Cerebellar cortex (tissue), 1 donor: ENCODE data around the gene SLC47A2.
"Not testable (repeated sequence)": the region's sequence is repeated elsewhere in the genome, so short reads cannot be mapped to it uniquely, and the experiment has no call there.

Experiments
- DNase-seq: peaks from one replicate; pipeline ENCODE4 v3.0.0-alpha.2; 2015; ENCODE audit warnings: low spot score

Gene SLC47A2, protein sequence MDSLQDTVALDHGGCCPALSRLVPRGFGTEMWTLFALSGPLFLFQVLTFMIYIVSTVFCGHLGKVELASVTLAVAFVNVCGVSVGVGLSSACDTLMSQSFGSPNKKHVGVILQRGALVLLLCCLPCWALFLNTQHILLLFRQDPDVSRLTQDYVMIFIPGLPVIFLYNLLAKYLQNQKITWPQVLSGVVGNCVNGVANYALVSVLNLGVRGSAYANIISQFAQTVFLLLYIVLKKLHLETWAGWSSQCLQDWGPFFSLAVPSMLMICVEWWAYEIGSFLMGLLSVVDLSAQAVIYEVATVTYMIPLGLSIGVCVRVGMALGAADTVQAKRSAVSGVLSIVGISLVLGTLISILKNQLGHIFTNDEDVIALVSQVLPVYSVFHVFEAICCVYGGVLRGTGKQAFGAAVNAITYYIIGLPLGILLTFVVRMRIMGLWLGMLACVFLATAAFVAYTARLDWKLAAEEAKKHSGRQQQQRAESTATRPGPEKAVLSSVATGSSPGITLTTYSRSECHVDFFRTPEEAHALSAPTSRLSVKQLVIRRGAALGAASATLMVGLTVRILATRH

DNA sequence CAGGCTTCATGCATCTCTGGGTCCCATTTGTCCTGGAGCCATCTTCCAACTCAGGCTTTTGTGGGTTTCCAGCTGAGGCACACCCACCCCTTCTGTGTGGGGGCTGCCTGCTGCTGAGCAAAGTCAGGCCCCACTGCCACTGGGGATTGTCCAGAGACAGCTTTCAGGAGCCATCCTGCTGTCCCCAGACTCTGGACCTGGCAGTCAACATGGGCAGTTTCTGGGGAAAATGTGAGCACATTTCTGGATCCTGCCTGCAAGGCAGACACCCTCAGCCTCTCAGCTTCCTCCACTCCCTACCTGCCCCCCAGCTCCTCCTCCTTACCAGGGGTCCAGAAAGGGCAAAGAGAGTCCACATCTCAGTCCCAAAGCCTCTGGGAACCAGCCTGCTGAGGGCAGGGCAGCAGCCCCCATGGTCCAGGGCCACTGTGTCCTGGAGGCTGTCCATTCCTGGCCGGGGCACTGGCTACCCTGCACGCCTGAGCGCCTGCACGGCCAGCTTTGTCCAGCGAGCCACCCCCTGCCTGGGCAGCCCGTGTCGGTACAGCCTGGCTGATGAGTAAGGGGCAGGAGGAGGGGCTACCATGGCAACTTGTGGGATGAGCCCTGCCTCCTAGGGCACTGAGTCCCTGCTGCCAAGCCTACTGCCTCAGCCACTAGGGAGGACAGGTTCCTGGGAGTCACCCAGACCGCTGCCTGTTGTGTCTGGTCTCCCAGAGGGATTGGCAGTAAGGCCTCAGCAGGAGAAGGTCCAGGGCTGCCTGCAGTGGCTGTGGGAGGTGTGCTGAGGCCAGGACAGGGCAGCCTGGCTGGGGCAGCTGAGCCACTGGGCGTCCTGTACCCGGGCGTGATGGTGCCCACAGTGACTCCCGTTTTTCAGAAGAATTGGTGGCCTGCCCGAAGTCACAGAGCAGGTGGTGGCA lies at the start of gene SLC47A2:
Gene SLC47A2 (minus strand): TSS at position 477 of the 923 bp plus-strand sequence. CDS start 29 bp downstream, at position 448.
- no peak for DNase-seq

DNA sequence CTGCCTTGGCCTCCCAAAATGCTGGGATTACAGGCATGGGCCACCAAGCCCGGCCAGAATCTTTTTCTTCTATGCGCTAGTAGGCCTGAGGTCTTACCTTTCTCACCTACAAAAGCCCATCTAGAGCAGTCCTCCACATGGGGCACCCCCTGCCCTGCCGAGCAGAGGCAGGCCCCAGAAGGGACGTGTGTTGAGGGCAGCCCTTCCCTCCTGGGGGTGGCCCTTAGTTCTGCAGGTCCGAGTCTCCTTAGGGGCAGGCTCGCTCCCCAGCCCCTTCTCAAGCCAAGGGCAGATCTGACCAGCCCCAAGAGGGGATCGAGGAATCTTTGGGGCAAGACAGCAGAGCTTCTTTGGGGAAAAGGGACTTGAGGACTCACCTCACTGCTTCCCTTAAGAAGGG lies 49.6 kb upstream of the SLC47A2 start:
- DNase-seq: no peak

DNA sequence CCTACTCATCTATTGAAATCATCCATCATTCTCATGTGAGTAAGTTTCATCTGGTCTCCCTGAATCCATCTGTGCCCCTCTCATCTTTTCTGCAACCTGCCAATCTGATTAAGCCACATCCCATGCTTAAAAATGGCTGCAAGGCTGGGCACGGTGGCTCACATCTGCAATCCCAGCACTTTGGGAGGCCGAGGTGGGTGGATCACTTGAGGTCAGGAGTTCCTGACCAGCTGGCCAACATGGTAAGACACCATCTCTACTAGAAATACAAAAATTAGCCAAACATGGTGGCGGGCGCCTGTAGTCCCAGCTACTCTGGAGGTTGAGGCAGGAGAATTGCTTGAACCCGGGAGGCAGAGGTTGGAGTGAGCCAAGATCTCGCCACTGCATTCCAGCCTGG lies 47.6 kb upstream of the SLC47A2 start:
- DNase-seq: not testable (repeated sequence)

DNA sequence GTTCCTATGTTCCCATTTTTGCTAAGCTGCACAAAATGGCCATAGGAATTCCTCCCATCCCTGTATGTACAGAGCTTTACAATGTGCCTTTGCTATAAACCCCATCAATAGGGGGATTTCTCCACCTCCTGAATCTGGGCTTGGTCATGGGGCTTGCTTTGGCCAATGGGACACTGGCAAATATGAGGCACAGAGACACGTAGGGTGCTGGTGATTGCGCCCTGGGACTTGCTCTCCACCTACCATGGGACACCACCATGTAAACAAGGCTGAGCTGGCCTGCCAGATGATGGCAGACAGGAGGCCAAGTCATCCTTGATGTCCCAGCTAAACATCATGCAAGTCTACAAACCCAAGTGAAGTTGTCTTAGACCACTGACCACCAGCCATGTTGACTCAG lies 47.0 kb upstream of the SLC47A2 start:
- DNase-seq: no peak

DNA sequence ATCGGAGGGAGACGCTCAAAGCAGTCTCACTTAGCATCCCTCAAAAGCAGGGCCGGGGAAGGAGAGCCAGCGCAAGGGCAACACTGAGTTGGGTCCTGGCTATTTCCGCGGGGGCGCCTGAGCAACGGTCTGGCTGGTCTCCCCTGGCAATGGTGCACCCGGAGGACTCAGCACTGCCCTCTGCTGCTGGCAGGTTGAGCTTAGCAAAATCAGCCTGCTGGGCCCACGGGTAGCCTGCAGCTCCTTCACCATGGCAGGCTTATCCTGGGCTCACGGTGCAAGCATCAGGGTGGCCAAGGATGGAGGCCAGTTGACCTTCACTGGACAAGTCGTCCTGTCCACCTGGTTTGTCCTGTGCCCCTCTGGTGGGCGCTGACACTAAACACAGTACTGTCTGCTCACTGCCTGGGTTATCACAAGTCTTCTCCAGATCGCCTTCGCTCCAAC lies 46.2 kb upstream of the SLC47A2 start:
- DNase-seq: peak; percentile 71

DNA sequence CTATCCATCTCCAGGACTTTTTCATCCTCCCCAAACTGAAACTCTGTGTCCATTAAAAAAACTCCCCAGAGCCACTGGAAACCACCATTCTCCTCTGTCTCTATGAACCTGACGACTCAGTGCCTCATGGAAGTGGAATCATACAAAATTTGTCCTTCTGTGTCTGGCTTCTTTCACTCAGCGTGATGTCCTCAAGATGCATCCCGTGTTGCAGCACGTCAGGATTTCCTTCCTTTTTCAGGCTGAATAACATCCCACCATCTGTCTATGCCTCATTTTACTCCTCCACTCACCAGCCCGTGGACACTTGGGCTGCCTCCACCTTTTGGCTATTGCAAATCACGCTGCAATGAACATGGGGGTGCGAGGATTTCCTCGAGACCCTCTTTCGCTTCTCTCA lies 44.4 kb upstream of the SLC47A2 start:
- no peak for DNase-seq

DNA sequence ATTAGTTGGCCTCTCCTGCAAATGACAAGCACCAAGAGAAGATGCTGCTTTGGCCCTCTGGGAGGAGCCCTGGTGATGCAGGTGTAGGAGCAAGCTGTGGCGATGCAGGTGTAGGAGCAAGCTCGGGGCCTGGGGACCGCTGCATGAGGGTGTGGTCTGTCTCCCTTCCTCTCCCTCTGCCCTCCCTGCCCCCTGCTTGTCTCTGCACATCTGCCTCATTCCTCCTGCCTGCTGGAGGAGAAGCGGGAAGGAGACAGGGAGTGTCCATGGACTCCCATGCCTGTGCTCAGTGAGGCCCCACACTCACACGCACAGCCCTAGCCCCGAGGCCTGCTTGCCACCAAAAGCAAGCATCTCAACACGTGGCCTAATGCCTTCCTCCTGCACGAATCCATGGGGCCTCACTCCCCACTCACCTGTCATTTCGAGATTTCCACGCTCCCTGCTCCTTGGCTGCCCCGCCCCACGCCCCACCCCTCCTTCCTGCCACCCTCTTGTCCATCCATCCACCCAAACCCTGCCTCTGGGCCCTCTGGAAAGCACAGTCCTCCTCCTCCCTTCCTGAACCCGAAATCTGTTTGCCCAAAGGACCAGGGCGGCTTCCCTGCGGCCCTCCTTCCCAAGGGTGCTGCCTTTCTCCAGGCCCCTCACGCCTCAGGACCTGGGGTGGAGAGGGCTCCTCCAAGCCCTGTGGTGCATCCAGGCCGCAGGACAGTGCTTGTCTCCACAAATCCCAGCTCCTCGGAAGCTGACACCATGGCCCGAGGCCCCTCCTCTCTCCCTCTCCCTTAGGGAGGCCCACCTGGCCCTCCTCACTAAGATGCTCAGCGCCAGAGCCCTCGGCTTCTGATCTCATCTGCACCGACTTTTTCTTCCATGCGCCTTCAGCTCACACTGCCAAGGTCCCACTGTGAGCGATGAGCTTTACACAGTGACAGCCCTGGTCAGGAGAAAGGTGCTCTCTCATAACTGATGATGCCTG lies 43.5 kb upstream of the SLC47A2 start:
- no peak for DNase-seq

DNA sequence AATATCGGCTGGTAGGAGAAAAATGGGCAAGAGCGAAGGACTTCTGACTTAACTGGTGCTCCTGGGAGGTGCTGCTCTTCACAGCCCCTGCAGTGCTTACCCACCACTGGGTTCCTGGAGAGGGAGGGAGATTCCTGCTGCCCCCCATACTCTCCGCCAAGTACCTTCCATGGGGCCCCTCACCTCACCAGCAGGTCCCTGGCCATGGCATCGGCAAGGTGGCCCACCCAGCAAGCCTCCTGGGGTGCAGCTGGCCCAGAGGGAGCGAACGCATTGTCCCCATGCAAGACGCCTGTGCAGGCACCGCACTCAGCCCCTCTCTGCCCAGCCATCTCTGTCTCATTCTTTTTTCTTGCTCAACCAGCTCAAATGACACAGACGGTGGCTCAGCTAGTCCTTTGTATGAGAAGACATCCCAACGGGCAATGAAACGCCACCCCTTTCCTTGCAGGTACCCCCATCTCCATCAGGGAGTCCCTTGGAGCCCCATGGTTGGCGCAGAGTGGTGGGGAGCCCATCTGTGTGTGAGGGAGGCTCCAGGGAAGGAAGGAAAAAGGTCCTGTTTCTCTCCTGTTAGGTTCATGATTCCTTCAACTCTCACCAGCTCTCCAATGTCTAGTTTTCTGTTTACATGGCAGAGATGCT lies 41.3 kb upstream of the SLC47A2 start:
- no peak for DNase-seq

DNA sequence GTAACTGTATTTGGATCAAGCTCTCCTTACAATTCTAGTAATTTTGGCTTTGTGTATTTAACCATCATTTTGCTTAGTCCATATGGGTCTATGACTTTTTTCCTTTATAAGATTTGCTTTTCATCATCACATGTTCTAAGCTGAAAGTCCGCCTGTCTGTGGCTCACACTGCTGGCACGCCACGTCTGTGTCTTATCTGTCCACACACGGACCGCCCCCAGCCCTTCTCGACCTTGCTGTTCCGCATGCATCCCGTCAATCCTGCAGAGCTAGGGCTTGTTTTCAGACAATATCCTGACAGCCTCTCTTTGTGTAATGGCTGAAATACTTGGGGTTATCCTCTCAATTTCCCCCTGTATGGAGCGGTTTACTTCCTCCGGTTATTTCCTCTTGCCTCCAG lies 40.2 kb upstream of the SLC47A2 start:
- no peak for DNase-seq

DNA sequence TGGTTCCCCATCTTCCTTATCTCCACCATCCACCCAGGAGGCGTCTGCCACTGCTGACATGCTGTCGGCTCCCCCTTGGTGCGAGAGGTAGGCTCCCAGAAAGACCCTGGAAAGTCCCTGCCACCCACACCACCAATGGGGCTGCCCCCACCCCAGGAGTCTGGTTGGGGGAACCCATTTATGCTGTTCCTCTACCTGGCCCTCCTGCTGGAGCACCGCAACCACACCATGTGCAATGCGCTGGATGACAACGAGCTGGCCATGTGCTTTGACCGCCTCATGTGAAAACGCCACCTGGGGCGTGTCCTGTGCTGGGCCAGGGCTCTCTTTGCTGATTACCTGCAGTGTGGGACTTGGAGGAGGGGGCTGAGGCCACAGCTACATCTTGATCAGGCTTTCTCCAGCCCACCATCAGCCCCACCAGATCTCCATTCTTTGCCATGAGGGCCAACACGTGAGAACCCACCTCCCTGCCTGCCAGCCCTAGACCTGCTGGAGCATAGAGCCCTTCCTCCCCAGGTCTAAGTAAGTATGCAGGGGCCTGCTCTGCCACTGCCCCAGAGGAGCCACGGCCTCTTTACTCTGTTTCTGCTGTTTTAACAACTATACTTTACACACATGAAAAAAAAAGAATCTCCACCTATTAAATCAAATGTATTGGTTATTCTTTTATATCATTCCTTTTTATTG lies 39.6 kb upstream of the SLC47A2 start:
- no peak for DNase-seq

DNA sequence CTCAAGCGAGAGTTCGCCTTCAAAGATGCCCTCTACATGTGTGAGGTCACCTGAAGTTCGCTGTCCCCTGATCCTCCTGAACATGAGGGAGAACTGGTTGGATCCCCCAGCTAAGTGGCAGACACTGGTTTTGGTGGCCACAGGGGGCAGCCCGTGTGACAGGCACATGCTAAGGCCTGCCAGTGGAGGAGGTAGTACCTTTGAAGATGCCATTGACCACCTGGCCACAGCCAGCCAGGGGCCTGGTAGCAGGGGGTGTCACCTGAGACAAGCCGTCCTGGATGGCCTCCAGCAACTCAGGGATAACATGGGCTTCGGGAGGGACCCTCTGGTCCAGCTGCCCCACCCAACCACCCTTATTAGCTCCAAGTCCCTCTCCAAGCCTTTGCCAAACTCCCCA lies 39.0 kb upstream of the SLC47A2 start:
- DNase-seq: no peak

DNA sequence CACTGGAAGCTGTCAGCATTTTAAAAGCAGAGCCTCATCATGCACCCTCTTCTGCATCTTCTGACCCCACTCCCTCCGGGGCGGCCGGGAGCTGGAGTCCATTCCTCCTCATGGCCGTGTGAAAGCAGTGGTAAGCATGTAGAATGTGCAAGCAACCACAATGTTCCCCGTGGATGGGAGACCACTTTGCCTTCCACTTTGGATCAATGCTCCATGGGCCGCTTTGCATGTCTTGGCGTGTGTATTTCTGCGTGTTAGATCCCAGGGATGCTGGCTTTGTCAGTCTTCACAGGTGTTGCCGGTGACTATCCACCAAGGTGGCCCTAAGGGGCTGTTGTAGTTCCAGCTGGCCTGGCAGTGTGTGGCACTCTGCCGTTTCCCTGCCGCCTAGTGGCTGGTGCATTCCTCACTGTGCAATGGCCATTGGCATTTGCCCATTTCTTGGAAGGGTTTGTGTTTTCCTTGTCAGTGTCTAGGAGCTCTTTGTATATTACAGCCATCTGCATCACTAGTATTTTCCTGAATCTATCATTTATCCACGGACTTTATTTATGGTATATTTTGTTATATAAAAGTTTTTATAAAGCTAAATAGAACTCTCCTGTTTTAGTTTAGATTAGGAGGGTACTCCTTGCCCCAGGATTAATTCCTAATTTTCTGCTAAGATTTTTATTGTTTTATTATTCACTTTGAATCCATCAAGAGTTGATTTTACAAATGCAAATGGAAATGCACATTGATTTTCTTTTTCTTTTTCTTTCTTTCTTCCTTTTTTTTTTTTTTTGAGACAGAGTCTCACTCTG lies 37.5 kb upstream of the SLC47A2 start:
- DNase-seq: peak; percentile 61

DNA sequence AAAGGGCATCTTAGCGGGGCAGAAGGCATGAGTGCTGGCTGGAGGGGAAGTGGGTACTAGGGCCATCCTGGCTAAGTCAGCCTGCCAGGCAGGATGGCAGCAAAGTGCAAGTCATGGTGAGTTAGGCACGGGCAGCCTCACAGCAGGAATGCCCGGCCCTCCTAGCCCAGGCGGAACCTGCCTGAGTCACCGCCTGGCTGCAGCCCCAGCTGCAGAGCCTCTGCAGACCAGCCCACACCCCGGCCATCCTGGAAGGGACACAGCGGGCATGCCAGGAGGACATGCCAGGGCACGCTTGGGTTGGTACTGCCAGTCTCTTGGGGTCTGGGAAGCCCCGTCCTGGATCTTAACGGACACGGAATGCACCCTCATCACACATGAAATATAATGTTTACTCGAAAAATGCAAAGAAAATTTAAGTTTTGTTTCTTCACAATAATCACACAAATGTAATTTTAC lies 36.7 kb upstream of the SLC47A2 start:
- no peak for DNase-seq

DNA sequence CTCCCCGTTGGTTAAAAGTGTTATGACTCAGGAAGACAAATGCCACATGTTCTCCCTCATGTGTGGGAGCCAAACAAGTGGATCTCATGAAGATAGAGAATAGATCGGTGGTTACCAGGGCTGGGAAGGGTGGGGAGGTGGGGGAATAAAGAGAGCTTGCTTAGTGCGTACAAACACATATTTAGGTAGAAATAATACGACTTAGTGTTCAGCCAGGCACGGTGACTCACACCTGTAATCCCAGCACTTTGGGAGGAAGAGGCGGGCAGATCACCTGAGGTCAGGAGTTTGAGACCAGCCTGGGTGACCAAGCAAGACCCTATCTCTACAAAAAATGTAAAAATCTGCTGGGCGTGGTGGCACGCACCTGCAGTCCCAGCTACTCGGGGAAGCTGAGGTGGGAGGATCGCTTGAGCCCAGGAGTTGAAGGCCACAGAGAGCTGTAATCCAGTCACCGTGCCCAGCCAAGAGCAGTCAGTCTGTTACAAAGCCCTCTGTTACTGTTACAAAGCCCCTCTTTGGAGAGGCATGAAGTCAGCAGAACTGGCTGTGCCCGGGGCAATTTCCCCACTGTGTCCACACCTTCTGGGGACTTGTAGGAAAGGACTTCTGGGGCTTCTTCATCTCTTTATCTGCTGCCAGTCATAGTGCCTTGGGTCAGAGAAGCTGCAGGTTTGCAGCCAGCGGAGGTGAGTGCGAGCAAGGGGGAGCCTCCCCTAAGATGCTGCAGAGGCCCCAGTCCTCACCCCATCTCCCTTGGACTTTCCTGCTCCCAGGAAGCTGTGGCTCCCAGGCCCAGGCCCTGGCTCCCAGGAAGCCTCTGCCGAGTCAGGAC lies 36.0 kb upstream of the SLC47A2 start:
- no peak for DNase-seq

DNA sequence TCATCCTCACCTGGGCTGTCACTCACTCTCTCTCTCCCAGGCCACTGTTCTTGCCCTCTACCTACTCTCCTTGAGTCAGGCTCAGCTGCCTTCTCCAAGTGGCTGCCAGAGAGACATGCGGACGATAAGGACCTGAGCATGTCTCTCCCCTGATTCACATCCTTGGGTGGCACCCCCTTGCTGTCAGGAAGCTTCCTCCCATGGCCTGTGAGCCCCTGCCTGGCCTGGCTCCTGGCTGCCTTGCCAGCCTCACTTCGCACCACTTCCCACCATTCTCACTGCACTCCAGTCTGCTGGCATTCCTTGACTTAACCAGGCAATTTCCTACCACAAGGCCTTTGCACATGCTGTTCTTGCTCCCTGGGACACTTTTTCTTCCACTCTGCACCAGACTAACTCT lies 34.5 kb upstream of the SLC47A2 start:
- DNase-seq: no peak

DNA sequence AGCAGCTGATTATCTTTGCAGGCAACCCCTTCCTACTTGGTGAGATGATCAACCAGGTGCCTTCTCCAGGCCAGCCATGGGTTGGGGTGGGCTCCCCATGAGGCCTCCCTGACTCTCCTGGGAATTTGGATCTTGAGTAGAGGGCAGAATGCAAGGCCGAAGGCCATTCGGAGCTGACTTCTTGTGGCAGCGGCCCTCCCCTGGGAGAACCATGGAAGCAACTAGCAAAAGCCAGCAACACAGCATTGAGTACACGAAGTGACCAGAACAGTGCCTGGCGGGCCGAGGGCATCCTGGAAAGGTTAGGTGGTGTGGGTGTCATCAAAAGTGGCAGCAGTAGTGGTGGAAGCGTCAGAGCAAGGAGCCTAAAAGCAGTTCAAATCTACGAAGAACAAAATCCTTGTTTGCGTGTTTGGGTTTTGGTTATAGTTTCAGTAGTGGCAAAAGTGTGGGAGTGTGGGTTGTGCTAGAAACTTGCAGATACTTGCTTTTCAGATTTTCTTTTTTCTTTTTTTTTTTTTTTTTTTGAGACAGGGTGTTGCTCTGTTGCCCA lies 33.7 kb upstream of the SLC47A2 start:
- DNase-seq: no peak

DNA sequence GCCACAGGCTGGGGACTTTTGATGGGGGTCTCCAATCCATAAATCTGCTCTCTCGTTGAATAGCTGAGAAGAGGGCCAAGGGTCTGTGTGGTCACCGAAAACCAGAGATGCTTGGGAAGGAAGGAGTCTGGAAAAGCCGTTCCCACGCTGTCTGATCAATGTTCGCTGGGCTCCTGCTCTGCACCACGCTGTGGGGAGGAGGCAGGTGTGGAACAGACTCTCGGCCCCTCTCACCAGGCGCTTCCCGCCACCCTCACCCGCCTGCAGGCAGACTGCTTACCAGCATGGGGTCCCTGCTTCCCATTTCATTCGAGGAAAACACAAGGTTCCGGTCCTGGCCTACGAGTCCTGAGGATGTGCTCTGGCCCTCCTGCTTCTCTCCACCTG lies 32.4 kb upstream of the SLC47A2 start:
- DNase-seq: no peak
